Endothelial cell of umbilical vein (primary cell): ENCODE results near the gene MMP14. TPM values are rescaled to one million over a fixed set of nuclear protein-coding genes. Genes with fewer than 3 reads are reported as not detected.

Experiments used
- BruUV-seq: library from RNA; stranded (reverse); fragments of 400-500 nt; replicated peaks from 2 replicates; lab custom pipeline; 2021; lab: Mats Ljungman, UMichigan
- CTCF ChIA-PET: fragments of 300-600, 350-600 bp; sonication (Branson Sonifier 250); formaldehyde crosslinking; loops from one replicate; lab custom pipeline; 2021; ENCODE audit warnings: antibody characterized with exemption, inconsistent platforms; lab: Charles Lee
- POLR2A ChIA-PET: fragments of 300-600, 350-600 bp; sonication (Branson Sonifier 250); formaldehyde crosslinking; loops from one replicate; lab custom pipeline; 2021; ENCODE audit warnings: antibody characterized with exemption, inconsistent platforms; lab: Charles Lee
- DNase-seq: peaks from one replicate; pipeline ENCODE4 v3.0.0-alpha.2; 2011; ENCODE audit warnings: low read depth, low spot score
- FAIRE-seq: peaks from 2 replicates; lab custom pipeline; 2011; peaks lifted over from hg19 to GRCh38; lab: Jason Lieb, UNC
- H2AFZ ChIP-seq: 2 replicates; pipeline ENCODE4 v1.6.0; 2012; ENCODE audit warnings: low read depth, low read length, control low read depth, inconsistent platforms
- H3K27ac ChIP-seq: 2 replicates; pipeline ENCODE4 v1.5.1; 2011; ENCODE audit warnings: low read depth, mild to moderate bottlenecking, control low read depth, low read length, moderate library complexity; ENCODE audit not compliant: insufficient read depth
- H3K27me3 ChIP-seq, 2 experiments: 2 replicates each; pipeline versions ENCODE4 v1.6.0 to v1.6.1; 2011; ENCODE audit warnings: low read length in 2 of 2, mixed read lengths in 1 of 2; ENCODE audit not compliant: control insufficient read depth in 2 of 2, insufficient read depth in 2 of 2
- H3K36me3 ChIP-seq, 2 experiments: 2 replicates in 1 of 2; 3 replicates in 1 of 2; pipeline ENCODE4 v1.5.1; 2011; ENCODE audit warnings: low read length in 2 of 2, mild to moderate bottlenecking in 1 of 2, moderate library complexity in 1 of 2; ENCODE audit not compliant: control insufficient read depth in 2 of 2, insufficient read depth in 2 of 2; ENCODE audit errors: extremely low read depth in 1 of 2
- H3K4me1 ChIP-seq: 3 replicates; pipeline ENCODE4 v1.5.1; 2011; ENCODE audit warnings: mild to moderate bottlenecking, low read length; ENCODE audit not compliant: control insufficient read depth, insufficient read depth; ENCODE audit errors: extremely low read depth
- H3K4me2 ChIP-seq: 2 replicates; pipeline ENCODE4 v1.6.1; 2011; ENCODE audit warnings: low read length, control low read depth, mixed read lengths; ENCODE audit not compliant: insufficient read depth
- H3K4me3 ChIP-seq, 3 experiments: fragments of 200-600 bp in 1 of 3; sonication (generic), shearing (Covaris generic) in 1 of 3; replicated peaks in 1 of 3; 2 replicates each; pipeline ENCODE4 v1.5.1; 2011 to 2016; ENCODE audit warnings: control low read depth in 3 of 3, low read length in 3 of 3, mild to moderate bottlenecking in 2 of 3, inconsistent platforms in 1 of 3, low read depth in 1 of 3, moderate library complexity in 1 of 3; ENCODE audit not compliant: insufficient read depth in 1 of 3
- H3K79me2 ChIP-seq: 2 replicates; pipeline ENCODE4 v1.6.0; 2012; ENCODE audit warnings: low read length, inconsistent platforms; ENCODE audit not compliant: control insufficient read depth, insufficient read depth
- H3K9ac ChIP-seq: replicated peaks from 2 replicates; pipeline ENCODE3; 2011; ENCODE audit warnings: low read length, control low read depth; ENCODE audit not compliant: insufficient read depth; ENCODE audit errors: extremely low read depth
- H3K9me1 ChIP-seq: replicated peaks from 3 replicates; pipeline ENCODE4 v1.6.0; 2011; ENCODE audit warnings: mild to moderate bottlenecking, low read length; ENCODE audit not compliant: control insufficient read depth, insufficient read depth; ENCODE audit errors: extremely low read depth
- H3K9me3 ChIP-seq: replicated peaks from 2 replicates; pipeline ENCODE4 v1.5.1; 2012; ENCODE audit warnings: low read length, inconsistent platforms; ENCODE audit not compliant: control insufficient read depth, insufficient read depth
- H4K20me1 ChIP-seq: replicated peaks from 2 replicates; pipeline ENCODE3; 2011; ENCODE audit warnings: mild to moderate bottlenecking, low read length; ENCODE audit not compliant: control insufficient read depth, insufficient read depth; ENCODE audit errors: extremely low read depth
- CTCF ChIP-seq, 2 donors: IDR thresholded peaks; 1 replicate in 1 of 2; 2 replicates in 1 of 2; pipeline ENCODE4 v1.5.1; 2011; ENCODE audit warnings: low read length in 2 of 2, mild to moderate bottlenecking in 2 of 2, moderate library complexity in 2 of 2, control low read depth in 1 of 2, inconsistent platforms in 1 of 2, low read depth in 1 of 2; ENCODE audit not compliant: insufficient read depth in 1 of 2; ENCODE audit errors: extremely low read depth in 1 of 2
- EZH2 ChIP-seq: IDR thresholded peaks from 2 replicates; pipeline ENCODE4 v1.6.1; 2012; ENCODE audit warnings: borderline replicate concordance, low read depth, mild to moderate bottlenecking, moderate library complexity, low read length, inconsistent platforms; ENCODE audit not compliant: severe bottlenecking
- FOS ChIP-seq: IDR thresholded peaks from 2 replicates; pipeline ENCODE4 v1.6.1; 2011; ENCODE audit warnings: mild to moderate bottlenecking, low read length, moderate library complexity, borderline replicate concordance; ENCODE audit not compliant: insufficient read depth
- GATA2 ChIP-seq: IDR thresholded peaks from 2 replicates; pipeline ENCODE4 v1.7.0; 2011; ENCODE audit warnings: low read depth, mild to moderate bottlenecking, moderate library complexity, mixed read lengths, low read length; ENCODE audit not compliant: insufficient read length, insufficient read depth
- JUN ChIP-seq: IDR thresholded peaks from 2 replicates; pipeline ENCODE4 v1.6.1; 2011; ENCODE audit warnings: borderline replicate concordance, low read depth; ENCODE audit not compliant: insufficient read length, insufficient read depth
- MAX ChIP-seq: IDR thresholded peaks from 2 replicates; pipeline ENCODE4 v1.6.1; 2011; ENCODE audit not compliant: insufficient read depth, insufficient read length
- MYC ChIP-seq: IDR thresholded peaks from one replicate; pipeline ENCODE4 v1.6.1; 2011; ENCODE audit warnings: mild to moderate bottlenecking, low read depth, low read length
- POLR2A ChIP-seq: IDR thresholded peaks from 2 replicates; pipeline ENCODE4 v1.6.1; 2012; ENCODE audit warnings: low read depth, mild to moderate bottlenecking, control low read depth, low read length
- POLR2AphosphoS5 ChIP-seq: IDR thresholded peaks from 2 replicates; pipeline ENCODE4 v1.6.1; 2012; ENCODE audit warnings: low read depth, mild to moderate bottlenecking, control low read depth, low read length, moderate library complexity; ENCODE audit not compliant: insufficient read depth
- dilution Hi-C: fragments of 300-500 bp; cut with MboI; formaldehyde crosslinking; loops from one replicate; pipeline ENCODE4 v1.15.0; 2019; ENCODE audit warnings: low sequenced_read_pairs; ENCODE audit not compliant: extremely low pct_ligation_motif_present
- intact Hi-C: fragments of 100-400 bp; cut with micrococcal nuclease; formaldehyde crosslinking; loops from one replicate; pipeline ENCODE4 v1.10.0; 2022
- polyA plus RNA-seq, 4 experiments: library from polyadenylated mRNA; depleted of rRNA in 3 of 4; stranded (reverse) in 3 of 4; unstranded in 1 of 4; fragments of >200 nt; gene quantifications; 2 replicates each; pipeline versions ENCODE4 v1.2.1 to v1.2.3, GENCODE V29; 2011 to 2012; ENCODE audit warnings: missing spikeins in 1 of 4
- total RNA-seq: library from RNA; stranded (reverse); gene quantifications from 2 replicates; pipeline ENCODE4 v1.2.3, GENCODE V29; 2021

Gene MMP14
- total and polyA plus RNA-seq, 2 donors (not counting 3 experiments of a cell fraction or from before 2014, with no cell fraction given) = 506 to 603 TPM

- Histone ChIP-seq H3K4me3 (no peak overlapping the region), H3K9me3 (no peaks in the 10 kb centered on the region), H3K27me3 (no peaks in the 10 kb centered on the region), H3K27ac (no peak overlapping the region), H3K79me2 (no peaks in the 10 kb centered on the region), H3K9ac (no peak overlapping the region), H2AFZ (no peak overlapping the region), H3K9me1 (no peaks in the 10 kb centered on the region), H3K36me3 (no peaks in the 10 kb centered on the region), H4K20me1 (no peaks in the 10 kb centered on the region), H3K4me2 (no peak overlapping the region), H3K4me1 (no peaks in the 10 kb centered on the region)
- FAIRE-seq (no peak), DNase-seq (no peak)
- ChIA-PET POLR2A (no interaction called here), CTCF (interaction anchor here (0.8 to 1.1 kb wide), 2 partner anchors 10 to 12 kb away, joined by 3 to 5 read pairs; no protein-coding TSS in a partner anchor)
- TF ChIP-seq MAX (no peak), POLR2A (no peak), JUN (no peak), FOS (no peak), MYC (no peak), POLR2AphosphoS5 (no peak), CTCF (IDR thresholded peaks at IDR 0.05; ENCODE audit: extremely low read depth in 1 of 2, insufficient read depth in 1 of 2, low read depth in 1 of 2, low read length in 2 of 2) (no peak), EZH2 (no peak), GATA2 (no peak)
- dilution Hi-C loops (no loop called here), intact Hi-C loops (no loop called here)
- BruUV-seq = no TSS peak
Measured at GRCh38 chr14:22864979-22865378, 28.6 kb downstream of the MMP14 start.
